OCI-LY1 (cell line): ENCODE results near the gene FBXO2.

ENCODE experiments used
- H2AFZ ChIP-seq: fragments of 200-600 bp; sonication (generic), shearing (Covaris generic); 2 replicates; pipeline ENCODE4 v1.6.0; 2014; ENCODE audit warnings: antibody characterized with exemption, mild to moderate bottlenecking, low read length
- H3F3A ChIP-seq: fragments of 200-600 bp; sonication (generic), shearing (Covaris generic); 2 replicates; pipeline ENCODE4 v1.6.0; 2014; ENCODE audit warnings: mild to moderate bottlenecking, antibody characterized with exemption, low read length, moderate library complexity; ENCODE audit not compliant: insufficient read depth
- H3K27ac ChIP-seq: fragments of 200-600 bp; sonication (generic); 2 replicates; pipeline ENCODE4 v1.5.1; 2014; ENCODE audit warnings: low read length, mixed run types, mild to moderate bottlenecking, low read depth; ENCODE audit not compliant: poor library complexity, severe bottlenecking
- H3K27me3 ChIP-seq: fragments of 200-600 bp; sonication (generic); 2 replicates; pipeline ENCODE4 v1.6.0; 2014; ENCODE audit warnings: antibody characterized with exemption, mild to moderate bottlenecking, low read length, moderate library complexity; ENCODE audit not compliant: insufficient read depth
- H3K36me3 ChIP-seq: fragments of 200-600 bp; sonication (generic); 2 replicates; pipeline ENCODE4 v1.6.1; 2014; ENCODE audit warnings: mild to moderate bottlenecking, antibody characterized with exemption, low read length, moderate library complexity, mixed read lengths; ENCODE audit not compliant: insufficient read depth
- H3K4me1 ChIP-seq: fragments of 200-600 bp; sonication (generic); 2 replicates; pipeline ENCODE4 v1.5.1; 2014; ENCODE audit warnings: mild to moderate bottlenecking, low read length, moderate library complexity; ENCODE audit not compliant: insufficient read depth, severe bottlenecking
- H3K4me2 ChIP-seq: fragments of 200-600 bp; sonication (generic), shearing (Covaris generic); 2 replicates; pipeline ENCODE4 v1.6.1; 2014; ENCODE audit warnings: low read length
- H3K4me3 ChIP-seq: fragments of 200-600 bp; sonication (generic); 2 replicates; pipeline ENCODE4 v1.5.1; 2014; ENCODE audit warnings: low read length, low read depth, mild to moderate bottlenecking, mixed read lengths; ENCODE audit not compliant: poor library complexity, severe bottlenecking
- H3K79me2 ChIP-seq: fragments of 200-600 bp; shearing (Covaris generic); 2 replicates; pipeline ENCODE4 v1.6.1; 2016; ENCODE audit warnings: mixed run types, low read length, mixed read lengths; ENCODE audit not compliant: insufficient read depth
- H3K9ac ChIP-seq: fragments of 200-600 bp; sonication (generic), shearing (Covaris generic); 2 replicates; pipeline ENCODE4 v1.6.1; 2014; ENCODE audit warnings: mild to moderate bottlenecking, low read length, mixed read lengths
- H3K9me2 ChIP-seq: fragments of 200-600 bp; sonication (generic), shearing (Covaris generic); 2 replicates; pipeline ENCODE4 v1.6.1; 2014; ENCODE audit warnings: low read depth, mild to moderate bottlenecking, low read length, mixed read lengths
- H3K9me3 ChIP-seq: fragments of 200-600 bp; shearing (Covaris generic); 2 replicates; pipeline ENCODE4 v1.6.1; 2014; ENCODE audit warnings: low read length, mixed read lengths
- H4K20me1 ChIP-seq: fragments of 200-600 bp; sonication (generic), shearing (Covaris generic); 2 replicates; pipeline ENCODE4 v1.6.0; 2016; ENCODE audit warnings: mild to moderate bottlenecking, low read length; ENCODE audit not compliant: insufficient read depth
- EZH2 ChIP-seq: fragments of 200-600 bp; sonication (generic), shearing (Covaris generic); IDR thresholded peaks from 2 replicates; pipeline ENCODE4 v1.8.0; 2017; ENCODE audit warnings: borderline replicate concordance, mixed run types, mild to moderate bottlenecking, antibody characterized with exemption, low read length, moderate library complexity, mixed read lengths
- TF ChIP-seq, protein P1 (sequence below): fragments of 200-600 bp; sonication (generic), shearing (Covaris generic); IDR thresholded peaks from 2 replicates; pipeline ENCODE4 v1.5.1; 2017; ENCODE audit warnings: mild to moderate bottlenecking, antibody characterized with exemption, low read length, moderate library complexity, mixed read lengths

Gene FBXO2

GRCh38 chr1:11617741-11618140 is 36.5 kb downstream of the FBXO2 start:
- H3K36me3 ChIP-seq = no peaks in the 10 kb centered on the region
- H4K20me1 ChIP-seq = no peaks in the 10 kb centered on the region
- no peak overlapping the region for H3K9ac ChIP-seq
- no peak overlapping the region for H3K4me3 ChIP-seq
- no peaks in the 10 kb centered on the region for H3K9me2 ChIP-seq
- H3F3A ChIP-seq = no peaks in the 10 kb centered on the region
- no peak overlapping the region for H3K27ac ChIP-seq
- TF ChIP-seq, protein P1, sequence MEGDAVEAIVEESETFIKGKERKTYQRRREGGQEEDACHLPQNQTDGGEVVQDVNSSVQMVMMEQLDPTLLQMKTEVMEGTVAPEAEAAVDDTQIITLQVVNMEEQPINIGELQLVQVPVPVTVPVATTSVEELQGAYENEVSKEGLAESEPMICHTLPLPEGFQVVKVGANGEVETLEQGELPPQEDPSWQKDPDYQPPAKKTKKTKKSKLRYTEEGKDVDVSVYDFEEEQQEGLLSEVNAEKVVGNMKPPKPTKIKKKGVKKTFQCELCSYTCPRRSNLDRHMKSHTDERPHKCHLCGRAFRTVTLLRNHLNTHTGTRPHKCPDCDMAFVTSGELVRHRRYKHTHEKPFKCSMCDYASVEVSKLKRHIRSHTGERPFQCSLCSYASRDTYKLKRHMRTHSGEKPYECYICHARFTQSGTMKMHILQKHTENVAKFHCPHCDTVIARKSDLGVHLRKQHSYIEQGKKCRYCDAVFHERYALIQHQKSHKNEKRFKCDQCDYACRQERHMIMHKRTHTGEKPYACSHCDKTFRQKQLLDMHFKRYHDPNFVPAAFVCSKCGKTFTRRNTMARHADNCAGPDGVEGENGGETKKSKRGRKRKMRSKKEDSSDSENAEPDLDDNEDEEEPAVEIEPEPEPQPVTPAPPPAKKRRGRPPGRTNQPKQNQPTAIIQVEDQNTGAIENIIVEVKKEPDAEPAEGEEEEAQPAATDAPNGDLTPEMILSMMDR = no peak
- TF ChIP-seq EZH2 = no peak
- no peaks in the 10 kb centered on the region for H3K79me2 ChIP-seq
- no peak overlapping the region for H3K4me2 ChIP-seq
- H2AFZ ChIP-seq = no peak overlapping the region
- no peaks in the 10 kb centered on the region for H3K9me3 ChIP-seq
- H3K27me3 ChIP-seq = peaks cover 8% of the 10 kb centered on the region
- H3K4me1 ChIP-seq = no peaks in the 10 kb centered on the region

- Histone ChIP-seq H3K79me2 (no peaks in the 10 kb centered on the region), H3K4me2 (no peak overlapping the region), H4K20me1 (no peaks in the 10 kb centered on the region), H3K9me2 (no peaks in the 10 kb centered on the region), H3K27me3 (peaks cover 8% of the 10 kb centered on the region), H3K36me3 (no peaks in the 10 kb centered on the region), H2AFZ (no peak overlapping the region), H3F3A (no peaks in the 10 kb centered on the region), H3K9me3 (no peaks in the 10 kb centered on the region), H3K4me3 (no peak overlapping the region), H3K4me1 (no peaks in the 10 kb centered on the region), H3K9ac (no peak overlapping the region), H3K27ac (no peak overlapping the region)
- no peak for TF ChIP-seq EZH2
Measured at GRCh38 chr1:11617314-11617713, 36.9 kb downstream of the FBXO2 start.

- H3K9ac ChIP-seq = no peak overlapping the region
- no peak overlapping the region for H3K27ac ChIP-seq
- TF ChIP-seq, protein P1 = no peak
- TF ChIP-seq EZH2 = no peak
- no peaks in the 10 kb centered on the region for H3K79me2 ChIP-seq
- H3K9me2 ChIP-seq = no peaks in the 10 kb centered on the region
- H3F3A ChIP-seq = no peaks in the 10 kb centered on the region
- no peaks in the 10 kb centered on the region for H3K4me1 ChIP-seq
- no peak overlapping the region for H2AFZ ChIP-seq
- no peak overlapping the region for H3K4me2 ChIP-seq
- H3K27me3 ChIP-seq = peaks cover 8% of the 10 kb centered on the region
- no peaks in the 10 kb centered on the region for H4K20me1 ChIP-seq
- H3K36me3 ChIP-seq = no peaks in the 10 kb centered on the region
- H3K9me3 ChIP-seq = no peaks in the 10 kb centered on the region
- H3K4me3 ChIP-seq = no peak overlapping the region
Measured at GRCh38 chr1:11616766-11617165, 37.5 kb downstream of the FBXO2 start.

GRCh38 chr1:11615090-11615489 is 39.1 kb downstream of the FBXO2 start:
- Histone ChIP-seq H3K9me2 (no peaks in the 10 kb centered on the region), H3K27ac (no peak overlapping the region), H3K9ac (no peak overlapping the region), H3K79me2 (no peaks in the 10 kb centered on the region), H3K27me3 (peaks cover 4% of the 10 kb centered on the region), H2AFZ (no peak overlapping the region), H4K20me1 (no peaks in the 10 kb centered on the region), H3F3A (no peaks in the 10 kb centered on the region), H3K36me3 (no peaks in the 10 kb centered on the region), H3K9me3 (no peaks in the 10 kb centered on the region), H3K4me3 (no peak overlapping the region), H3K4me2 (no peak overlapping the region), H3K4me1 (no peaks in the 10 kb centered on the region)
- no peak for TF ChIP-seq EZH2
- TF ChIP-seq, protein P1 = no peak
